Type B pancreatic cell (in vitro differentiated cells): ENCODE measurements around the gene NDUFAF5. TPM values are rescaled to one million over a fixed set of nuclear protein-coding genes. Genes with fewer than 3 reads are reported as not detected.

Experiments
- DNase-seq: peaks from one replicate; pipeline ENCODE4 v3.0.0; 2021; ENCODE audit warnings: mixed read lengths; ENCODE audit not compliant: unreplicated experiment; ENCODE audit errors: extremely low spot score
- H3K27ac Mint-ChIP-seq: 2 replicates; pipeline ENCODE4 v1.8.0; 2021; ENCODE audit warnings: mild to moderate bottlenecking, mixed read lengths
- H3K27me3 Mint-ChIP-seq: 2 replicates; pipeline ENCODE4 v1.8.0; 2021; ENCODE audit warnings: mixed read lengths
- H3K36me3 Mint-ChIP-seq: 2 replicates; pipeline ENCODE4 v1.8.0; 2021; ENCODE audit warnings: mixed read lengths
- H3K4me1 Mint-ChIP-seq: one replicate; pipeline ENCODE4 v1.8.0; 2021; ENCODE audit warnings: mixed read lengths; ENCODE audit not compliant: unreplicated experiment
- H3K4me3 Mint-ChIP-seq: 2 replicates; pipeline ENCODE4 v1.8.0; 2021; ENCODE audit warnings: mild to moderate bottlenecking, mixed read lengths
- H3K9me3 Mint-ChIP-seq: 2 replicates; pipeline ENCODE4 v1.8.0; 2021; ENCODE audit warnings: mixed read lengths
- CTCF ChIP-seq: fragments of 200-600 bp; sonication (generic); conservative IDR thresholded peaks from 2 replicates; pipeline ENCODE4 v1.5.0; 2021; ENCODE audit warnings: antibody characterized with exemption, mild to moderate bottlenecking
- total RNA-seq: library from RNA; stranded (reverse); gene quantifications from 2 replicates; pipeline ENCODE4 v1.2.1, GENCODE V29; 2021; ENCODE audit warnings: low replicate concordance

The NDUFAF5 gene
- total RNA-seq, 1 donor from 2014 or later = 26.1 TPM

GRCh38 chr20:13741879-13742278 lies 42.9 kb upstream of the NDUFAF5 start:
- H3K27me3 Mint-ChIP-seq = no peaks in the 10 kb centered on the region
- no peak overlapping the region for H3K4me3 Mint-ChIP-seq
- TF ChIP-seq CTCF = no peak
- H3K36me3 Mint-ChIP-seq = peaks cover 54% of the 10 kb centered on the region
- no peaks in the 10 kb centered on the region for H3K4me1 Mint-ChIP-seq
- no peak overlapping the region for H3K27ac Mint-ChIP-seq
- H3K9me3 Mint-ChIP-seq = peaks cover 5% of the 10 kb centered on the region
- no peak for DNase-seq

DNA sequence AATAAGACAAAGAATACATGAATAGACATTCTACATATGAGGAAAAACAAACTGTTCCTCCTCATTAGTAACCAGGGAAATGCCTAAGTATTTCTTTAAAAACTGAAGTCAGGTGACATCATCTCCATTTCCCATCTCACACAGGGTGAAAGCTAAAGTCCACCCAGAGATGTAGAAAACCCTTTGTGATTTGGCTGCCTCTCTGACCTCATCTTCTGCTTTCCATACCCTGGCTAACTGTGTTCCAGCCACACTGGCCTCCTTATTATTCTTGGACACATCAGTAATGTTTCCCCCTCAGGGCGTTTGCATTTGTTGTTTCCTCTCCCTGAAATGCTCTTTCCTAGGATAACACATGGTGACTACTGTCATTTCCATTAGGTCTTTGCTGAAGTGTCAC lies 40.5 kb upstream of the NDUFAF5 start:
- H3K27me3 Mint-ChIP-seq = no peaks in the 10 kb centered on the region
- peaks cover 47% of the 10 kb centered on the region for H3K36me3 Mint-ChIP-seq
- no peaks in the 10 kb centered on the region for H3K4me1 Mint-ChIP-seq
- H3K9me3 Mint-ChIP-seq = peaks cover 5% of the 10 kb centered on the region
- TF ChIP-seq CTCF = no peak
- DNase-seq = no peak
- H3K27ac Mint-ChIP-seq = no peak overlapping the region
- no peak overlapping the region for H3K4me3 Mint-ChIP-seq

DNA sequence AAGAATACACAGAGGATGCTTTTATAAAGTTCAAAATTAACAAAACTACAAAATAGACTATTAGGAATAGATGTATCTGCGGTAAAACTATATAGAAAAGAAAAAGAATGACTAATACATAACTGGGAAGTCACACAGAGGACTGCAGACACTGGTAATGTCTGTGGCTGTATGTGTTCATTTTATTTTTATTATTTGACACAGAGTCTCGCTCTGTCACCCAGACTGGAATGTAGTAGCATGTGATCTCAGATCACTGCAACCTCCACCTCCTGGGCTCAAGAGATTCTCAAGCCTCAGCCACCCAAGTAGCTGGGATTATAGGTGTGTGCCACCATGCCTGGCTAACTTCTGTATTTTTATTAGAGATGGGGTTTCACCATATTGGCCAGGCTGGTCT lies 39.0 kb upstream of the NDUFAF5 start:
- no peak overlapping the region for H3K4me3 Mint-ChIP-seq
- H3K36me3 Mint-ChIP-seq = peaks cover 42% of the 10 kb centered on the region
- H3K9me3 Mint-ChIP-seq = peaks cover 5% of the 10 kb centered on the region
- no peaks in the 10 kb centered on the region for H3K27me3 Mint-ChIP-seq
- no peaks in the 10 kb centered on the region for H3K4me1 Mint-ChIP-seq
- TF ChIP-seq CTCF = no peak
- no peak for DNase-seq
- no peak overlapping the region for H3K27ac Mint-ChIP-seq

GRCh38 chr20:13749811-13750210 lies 35.0 kb upstream of the NDUFAF5 start:
- no peak for TF ChIP-seq CTCF
- no peak for DNase-seq
- Mint-ChIP-seq H3K27ac (no peak overlapping the region), H3K4me3 (no peak overlapping the region), H3K9me3 (no peaks in the 10 kb centered on the region), H3K4me1 (no peaks in the 10 kb centered on the region), H3K36me3 (peaks cover 11% of the 10 kb centered on the region), H3K27me3 (no peaks in the 10 kb centered on the region)

- peaks cover 8% of the 10 kb centered on the region for H3K36me3 Mint-ChIP-seq
- H3K27me3 Mint-ChIP-seq = no peaks in the 10 kb centered on the region
- no peaks in the 10 kb centered on the region for H3K9me3 Mint-ChIP-seq
- no peaks in the 10 kb centered on the region for H3K4me1 Mint-ChIP-seq
- H3K27ac Mint-ChIP-seq = no peak overlapping the region
- no peak for TF ChIP-seq CTCF
- no peak for DNase-seq
- no peak overlapping the region for H3K4me3 Mint-ChIP-seq
Observed at GRCh38 chr20:13753436-13754036, 31.3 kb upstream of the NDUFAF5 start.

GRCh38 chr20:13755809-13756208 lies 29.0 kb upstream of the NDUFAF5 start:
- TF ChIP-seq CTCF = no peak

More at GRCh38 chr20:13755809-13756208, 29.0 kb upstream of the NDUFAF5 start:
- peaks cover 17% of the 10 kb centered on the region for H3K36me3 Mint-ChIP-seq
- H3K9me3 Mint-ChIP-seq = no peaks in the 10 kb centered on the region
- DNase-seq = no peak
- H3K4me3 Mint-ChIP-seq = no peak overlapping the region
- no peak overlapping the region for H3K27ac Mint-ChIP-seq
- H3K27me3 Mint-ChIP-seq = no peaks in the 10 kb centered on the region
- H3K4me1 Mint-ChIP-seq = no peaks in the 10 kb centered on the region
